Measurements from ENCODE around the gene TLE6.

GRCh38 chr19:2944403-2944774 is 33.0 kb upstream of the TLE6 start:
- TF ChIP-seq, protein P1, sequence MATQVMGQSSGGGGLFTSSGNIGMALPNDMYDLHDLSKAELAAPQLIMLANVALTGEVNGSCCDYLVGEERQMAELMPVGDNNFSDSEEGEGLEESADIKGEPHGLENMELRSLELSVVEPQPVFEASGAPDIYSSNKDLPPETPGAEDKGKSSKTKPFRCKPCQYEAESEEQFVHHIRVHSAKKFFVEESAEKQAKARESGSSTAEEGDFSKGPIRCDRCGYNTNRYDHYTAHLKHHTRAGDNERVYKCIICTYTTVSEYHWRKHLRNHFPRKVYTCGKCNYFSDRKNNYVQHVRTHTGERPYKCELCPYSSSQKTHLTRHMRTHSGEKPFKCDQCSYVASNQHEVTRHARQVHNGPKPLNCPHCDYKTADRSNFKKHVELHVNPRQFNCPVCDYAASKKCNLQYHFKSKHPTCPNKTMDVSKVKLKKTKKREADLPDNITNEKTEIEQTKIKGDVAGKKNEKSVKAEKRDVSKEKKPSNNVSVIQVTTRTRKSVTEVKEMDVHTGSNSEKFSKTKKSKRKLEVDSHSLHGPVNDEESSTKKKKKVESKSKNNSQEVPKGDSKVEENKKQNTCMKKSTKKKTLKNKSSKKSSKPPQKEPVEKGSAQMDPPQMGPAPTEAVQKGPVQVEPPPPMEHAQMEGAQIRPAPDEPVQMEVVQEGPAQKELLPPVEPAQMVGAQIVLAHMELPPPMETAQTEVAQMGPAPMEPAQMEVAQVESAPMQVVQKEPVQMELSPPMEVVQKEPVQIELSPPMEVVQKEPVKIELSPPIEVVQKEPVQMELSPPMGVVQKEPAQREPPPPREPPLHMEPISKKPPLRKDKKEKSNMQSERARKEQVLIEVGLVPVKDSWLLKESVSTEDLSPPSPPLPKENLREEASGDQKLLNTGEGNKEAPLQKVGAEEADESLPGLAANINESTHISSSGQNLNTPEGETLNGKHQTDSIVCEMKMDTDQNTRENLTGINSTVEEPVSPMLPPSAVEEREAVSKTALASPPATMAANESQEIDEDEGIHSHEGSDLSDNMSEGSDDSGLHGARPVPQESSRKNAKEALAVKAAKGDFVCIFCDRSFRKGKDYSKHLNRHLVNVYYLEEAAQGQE (IDR thresholded peaks at IDR 0.05; ENCODE audit: insufficient read depth in 1 of 2, low read depth in 2 of 2, low read length in 2 of 2) = no peak
- no peak for TF ChIP-seq POLR2AphosphoS5 (IDR thresholded peaks at IDR 0.05; ENCODE audit: low read depth, low read length)

Measured in PFSK-1 (cell line).